Transverse colon (tissue), 4 donors: Measurements from ENCODE around the gene LSAMP.

Experiments used
- POLR2A ChIP-seq: fragments of 450-650 bp; IDR thresholded peaks from one replicate; pipeline ENCODE4 v1.6.1; 2016; ENCODE audit warnings: antibody characterized with exemption, mild to moderate bottlenecking, moderate library complexity
- POLR2AphosphoS5 ChIP-seq, 3 donors: sonication (generic); formaldehyde crosslinking; IDR thresholded peaks; one replicate each; pipeline ENCODE4 v1.6.1; 2016; ENCODE audit warnings: antibody characterized with exemption in 3 of 3
- TF ChIP-seq, protein P1 (sequence below), 5 experiments: fragments of 200-600 bp in 3 of 5; fragments of 450-650 bp in 2 of 5; sonication (generic) in 3 of 5; IDR thresholded peaks; 1 replicate in 2 of 5; 2 replicates in 3 of 5; pipeline ENCODE4 v1.5.1; 2016 to 2017; ENCODE audit warnings: antibody characterized with exemption in 5 of 5, inconsistent platforms in 3 of 5, mild to moderate bottlenecking in 2 of 5, moderate library complexity in 1 of 5

DNA sequence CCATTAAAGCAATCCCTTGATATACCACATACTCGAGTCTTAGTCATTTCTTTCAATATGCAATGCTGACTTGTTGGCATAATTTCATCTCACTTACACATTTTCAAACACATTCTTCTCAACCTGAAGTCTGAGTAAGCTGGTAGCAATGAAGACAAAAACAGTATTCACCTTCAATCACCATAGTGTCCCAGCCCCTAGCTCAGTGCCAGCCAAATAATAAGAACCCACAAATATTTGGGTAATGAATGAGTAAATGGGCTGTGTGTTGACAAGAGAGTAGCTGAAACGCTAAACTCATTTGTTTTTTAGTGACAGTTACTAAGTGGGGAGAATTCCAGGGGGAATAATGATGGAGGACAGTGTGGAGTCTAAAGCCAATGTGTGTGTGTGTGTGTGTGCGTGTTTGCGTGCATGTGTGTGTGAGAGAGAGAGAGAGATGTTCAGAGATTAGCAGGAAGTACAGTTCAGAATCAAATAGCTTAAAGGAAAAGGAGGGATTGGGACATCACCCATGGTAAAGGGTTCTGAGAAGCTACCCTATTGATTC, 656.3 kb downstream of the LSAMP start:
- TF ChIP-seq POLR2A (no peak), POLR2AphosphoS5 (IDR thresholded peaks at IDR 0.05) (no peak)
- TF ChIP-seq, protein P1, sequence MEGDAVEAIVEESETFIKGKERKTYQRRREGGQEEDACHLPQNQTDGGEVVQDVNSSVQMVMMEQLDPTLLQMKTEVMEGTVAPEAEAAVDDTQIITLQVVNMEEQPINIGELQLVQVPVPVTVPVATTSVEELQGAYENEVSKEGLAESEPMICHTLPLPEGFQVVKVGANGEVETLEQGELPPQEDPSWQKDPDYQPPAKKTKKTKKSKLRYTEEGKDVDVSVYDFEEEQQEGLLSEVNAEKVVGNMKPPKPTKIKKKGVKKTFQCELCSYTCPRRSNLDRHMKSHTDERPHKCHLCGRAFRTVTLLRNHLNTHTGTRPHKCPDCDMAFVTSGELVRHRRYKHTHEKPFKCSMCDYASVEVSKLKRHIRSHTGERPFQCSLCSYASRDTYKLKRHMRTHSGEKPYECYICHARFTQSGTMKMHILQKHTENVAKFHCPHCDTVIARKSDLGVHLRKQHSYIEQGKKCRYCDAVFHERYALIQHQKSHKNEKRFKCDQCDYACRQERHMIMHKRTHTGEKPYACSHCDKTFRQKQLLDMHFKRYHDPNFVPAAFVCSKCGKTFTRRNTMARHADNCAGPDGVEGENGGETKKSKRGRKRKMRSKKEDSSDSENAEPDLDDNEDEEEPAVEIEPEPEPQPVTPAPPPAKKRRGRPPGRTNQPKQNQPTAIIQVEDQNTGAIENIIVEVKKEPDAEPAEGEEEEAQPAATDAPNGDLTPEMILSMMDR (IDR thresholded peaks at IDR 0.05): no peak
